Measurements from ENCODE around the gene RAB11FIP2.

DNA sequence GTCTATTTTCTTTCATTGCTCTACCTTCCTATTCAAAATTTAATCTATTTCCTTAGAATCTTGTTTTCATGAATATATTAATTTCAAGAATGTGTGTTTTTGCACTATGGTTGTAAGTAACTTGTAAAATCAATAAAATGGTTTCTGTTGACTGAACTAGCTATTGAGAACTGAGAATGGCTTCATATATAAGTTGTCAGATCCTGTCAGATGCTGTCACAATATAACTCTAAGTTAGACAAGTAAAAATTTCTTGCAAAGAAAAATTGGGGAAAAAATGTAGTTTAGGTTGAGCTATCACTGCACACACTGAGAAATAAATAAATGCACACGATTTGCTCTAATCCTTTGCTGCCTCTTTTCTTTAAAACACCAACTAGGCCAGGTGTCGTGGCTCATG, 89.8 kb downstream of the RAB11FIP2 start:
- TF ChIP-seq CEBPB (IDR thresholded peaks at IDR 0.05) (no peak), RAD21 (IDR thresholded peaks at IDR 0.05; ENCODE audit: low read depth) (no peak), EP300 (IDR thresholded peaks at IDR 0.05; ENCODE audit: borderline replicate concordance) (no peak), TEAD4 (IDR thresholded peaks at IDR 0.05) (no peak), YY1 (IDR thresholded peaks at IDR 0.05; ENCODE audit: low read depth) (no peak), TCF12 (IDR thresholded peaks at IDR 0.05; ENCODE audit: low read depth) (no peak), TAF1 (IDR thresholded peaks at IDR 0.05; ENCODE audit: low read depth) (no peak), EGR1 (IDR thresholded peaks at IDR 0.05) (no peak), NFIC (IDR thresholded peaks at IDR 0.05) (no peak), ZBTB7A (IDR thresholded peaks at IDR 0.05; ENCODE audit: low read depth) (no peak)
- TF ChIP-seq, protein P1, sequence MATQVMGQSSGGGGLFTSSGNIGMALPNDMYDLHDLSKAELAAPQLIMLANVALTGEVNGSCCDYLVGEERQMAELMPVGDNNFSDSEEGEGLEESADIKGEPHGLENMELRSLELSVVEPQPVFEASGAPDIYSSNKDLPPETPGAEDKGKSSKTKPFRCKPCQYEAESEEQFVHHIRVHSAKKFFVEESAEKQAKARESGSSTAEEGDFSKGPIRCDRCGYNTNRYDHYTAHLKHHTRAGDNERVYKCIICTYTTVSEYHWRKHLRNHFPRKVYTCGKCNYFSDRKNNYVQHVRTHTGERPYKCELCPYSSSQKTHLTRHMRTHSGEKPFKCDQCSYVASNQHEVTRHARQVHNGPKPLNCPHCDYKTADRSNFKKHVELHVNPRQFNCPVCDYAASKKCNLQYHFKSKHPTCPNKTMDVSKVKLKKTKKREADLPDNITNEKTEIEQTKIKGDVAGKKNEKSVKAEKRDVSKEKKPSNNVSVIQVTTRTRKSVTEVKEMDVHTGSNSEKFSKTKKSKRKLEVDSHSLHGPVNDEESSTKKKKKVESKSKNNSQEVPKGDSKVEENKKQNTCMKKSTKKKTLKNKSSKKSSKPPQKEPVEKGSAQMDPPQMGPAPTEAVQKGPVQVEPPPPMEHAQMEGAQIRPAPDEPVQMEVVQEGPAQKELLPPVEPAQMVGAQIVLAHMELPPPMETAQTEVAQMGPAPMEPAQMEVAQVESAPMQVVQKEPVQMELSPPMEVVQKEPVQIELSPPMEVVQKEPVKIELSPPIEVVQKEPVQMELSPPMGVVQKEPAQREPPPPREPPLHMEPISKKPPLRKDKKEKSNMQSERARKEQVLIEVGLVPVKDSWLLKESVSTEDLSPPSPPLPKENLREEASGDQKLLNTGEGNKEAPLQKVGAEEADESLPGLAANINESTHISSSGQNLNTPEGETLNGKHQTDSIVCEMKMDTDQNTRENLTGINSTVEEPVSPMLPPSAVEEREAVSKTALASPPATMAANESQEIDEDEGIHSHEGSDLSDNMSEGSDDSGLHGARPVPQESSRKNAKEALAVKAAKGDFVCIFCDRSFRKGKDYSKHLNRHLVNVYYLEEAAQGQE (IDR thresholded peaks at IDR 0.05; ENCODE audit: low read depth) = no peak
- TF ChIP-seq, protein P2, sequence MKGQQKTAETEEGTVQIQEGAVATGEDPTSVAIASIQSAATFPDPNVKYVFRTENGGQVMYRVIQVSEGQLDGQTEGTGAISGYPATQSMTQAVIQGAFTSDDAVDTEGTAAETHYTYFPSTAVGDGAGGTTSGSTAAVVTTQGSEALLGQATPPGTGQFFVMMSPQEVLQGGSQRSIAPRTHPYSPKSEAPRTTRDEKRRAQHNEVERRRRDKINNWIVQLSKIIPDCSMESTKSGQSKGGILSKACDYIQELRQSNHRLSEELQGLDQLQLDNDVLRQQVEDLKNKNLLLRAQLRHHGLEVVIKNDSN (IDR thresholded peaks at IDR 0.05) = no peak

Measured in Ishikawa (cell line).